ENCODE results near the gene KPNA4. TPM values are rescaled to one million over a fixed set of nuclear protein-coding genes. Genes with fewer than 3 reads are reported as not detected.

Gene KPNA4
- total and polyA plus RNA-seq, 2 of the 4 experiments (the other 2 are of a cell fraction) = 12.9 to 46.1 TPM

DNA sequence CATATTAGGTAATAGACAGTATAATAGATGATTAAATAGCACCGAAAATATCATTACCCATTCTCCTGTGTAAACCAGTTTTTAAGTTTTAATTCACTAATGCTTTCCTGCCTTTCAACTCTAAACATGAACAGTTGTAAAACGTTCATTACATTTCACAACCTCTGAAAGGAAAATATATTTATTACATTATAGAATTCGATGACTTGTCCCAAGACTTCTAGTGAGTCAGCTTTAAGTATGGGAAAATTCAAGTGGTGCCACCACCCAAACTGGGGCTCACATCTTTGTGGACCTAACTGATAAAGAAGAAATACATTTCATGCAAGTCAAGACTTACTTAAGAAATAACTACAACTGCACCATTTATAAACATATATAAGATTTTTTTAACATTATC lies 117.8 kb downstream of the KPNA4 start:
- ChIA-PET CTCF (interaction anchor here (0.6 kb wide), 1 partner anchor 583 kb away, joined by 3 read pairs; no protein-coding TSS in a partner anchor), POLR2A (ENCODE audit: unreplicated experiment) (no interaction called here)
- Histone ChIP-seq H3K56ac (ENCODE audit: extremely low read depth, insufficient read depth, low read length) (no peak overlapping the region), H3K9me1 (ENCODE audit: insufficient read depth, low read length) (peaks cover 6% of the 10 kb centered on the region; the same call in 1 of the 2 replicates), H2AFZ (replicated peaks; ENCODE audit: low read length, poor library complexity) (no peak overlapping the region), H3K27me3 (ENCODE audit: control insufficient read depth, insufficient read depth, low read length) (no peaks in the 10 kb centered on the region), H3K36me3 (ENCODE audit: control insufficient read depth, insufficient read depth, low read length) (peaks cover 5% of the 10 kb centered on the region), H3K4ac (ENCODE audit: low read depth, low read length) (no peak overlapping the region), H2AK5ac (ENCODE audit: low read depth, low read length) (no peak overlapping the region), H2BK20ac (ENCODE audit: low read depth, low read length) (no peak overlapping the region), H3K4me3 (ENCODE audit: insufficient read depth, low read depth, low read length) (peak overlapping the region; percentile 19; the same call in 1 of the 2 replicates), H2BK120ac (ENCODE audit: low read depth, low read length) (no peak overlapping the region), H2BK15ac (ENCODE audit: low read depth, low read length) (no peak overlapping the region), H2BK5ac (ENCODE audit: low read depth, low read length, poor library complexity, severe bottlenecking) (peak overlapping the region; percentile 90), H3K9me3 (ENCODE audit: control insufficient read depth, insufficient read depth, low read length) (no peaks in the 10 kb centered on the region), H3K79me1 (ENCODE audit: low read depth in 1 of 2, low read length in 2 of 2) (peaks cover 6 to 36% of the 10 kb centered on the region in 2 experiments; a peak in 2 of 4 replicates), H3K18ac (ENCODE audit: low read depth, low read length) (no peak overlapping the region), H4K8ac (ENCODE audit: low read depth in 2 of 2, low read length in 2 of 2) (no peak overlapping the region; a peak in 1 of 4 replicates), H3K23ac (ENCODE audit: low read depth, low read length) (no peak overlapping the region), H2AK9ac (replicated peaks; ENCODE audit: low read depth, low read length, poor library complexity) (no peak overlapping the region), H3K4me1 (ENCODE audit: control insufficient read depth, insufficient read depth, low read length) (peaks cover 10% of the 10 kb centered on the region), H3K14ac (replicated peaks; ENCODE audit: low read depth, low read length) (0 out of 2 replicates have a peak overlapping the region, but pooled peaks have one; percentile 25), H3K27ac (ENCODE audit: insufficient read depth, low read length) (no peak overlapping the region), H4K91ac (ENCODE audit: insufficient read depth, low read depth, low read length) (no peak overlapping the region), H4K20me1 (ENCODE audit: insufficient read depth, low read length) (peaks cover 7% of the 10 kb centered on the region; the same call in 1 of the 2 replicates), H3K9ac (ENCODE audit: low read depth, low read length) (peak overlapping the region; percentile 26; the same call in 1 of the 2 replicates), H4K5ac (ENCODE audit: low read depth, low read length) (no peak overlapping the region), H3K4me2 (ENCODE audit: low read depth, low read length) (peak overlapping the region; percentile 62)
- in situ Hi-C loops (cut with MboI; ENCODE audit: low sequenced_read_pairs) (no loop called here), intact Hi-C loops (cut with micrococcal nuclease) (no loop called here), dilution Hi-C loops (cut with HindIII; ENCODE audit: low sequenced_read_pairs, unreplicated experiment) (no loop called here)
- TF ChIP-seq POLR2A (IDR thresholded peaks at IDR 0.05; ENCODE audit: low read depth, low read length) = no peak
- TF ChIP-seq RAD21 (IDR thresholded peaks at IDR 0.05; ENCODE audit: low read length) = no peak
- TF ChIP-seq CEBPB (IDR thresholded peaks at IDR 0.05; ENCODE audit: low read depth, low read length) = peak; percentile 70
- no peak for TF ChIP-seq MAZ (IDR thresholded peaks at IDR 0.05; ENCODE audit: borderline replicate concordance, low read depth, low read length)
- TF ChIP-seq, protein P1, sequence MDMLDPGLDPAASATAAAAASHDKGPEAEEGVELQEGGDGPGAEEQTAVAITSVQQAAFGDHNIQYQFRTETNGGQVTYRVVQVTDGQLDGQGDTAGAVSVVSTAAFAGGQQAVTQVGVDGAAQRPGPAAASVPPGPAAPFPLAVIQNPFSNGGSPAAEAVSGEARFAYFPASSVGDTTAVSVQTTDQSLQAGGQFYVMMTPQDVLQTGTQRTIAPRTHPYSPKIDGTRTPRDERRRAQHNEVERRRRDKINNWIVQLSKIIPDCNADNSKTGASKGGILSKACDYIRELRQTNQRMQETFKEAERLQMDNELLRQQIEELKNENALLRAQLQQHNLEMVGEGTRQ (IDR thresholded peaks at IDR 0.05; ENCODE audit: low read depth, low read length) = no peak
- TF ChIP-seq RCOR1 (IDR thresholded peaks at IDR 0.05; ENCODE audit: insufficient replicate concordance, low read length) = no peak
- TF ChIP-seq, protein P2, sequence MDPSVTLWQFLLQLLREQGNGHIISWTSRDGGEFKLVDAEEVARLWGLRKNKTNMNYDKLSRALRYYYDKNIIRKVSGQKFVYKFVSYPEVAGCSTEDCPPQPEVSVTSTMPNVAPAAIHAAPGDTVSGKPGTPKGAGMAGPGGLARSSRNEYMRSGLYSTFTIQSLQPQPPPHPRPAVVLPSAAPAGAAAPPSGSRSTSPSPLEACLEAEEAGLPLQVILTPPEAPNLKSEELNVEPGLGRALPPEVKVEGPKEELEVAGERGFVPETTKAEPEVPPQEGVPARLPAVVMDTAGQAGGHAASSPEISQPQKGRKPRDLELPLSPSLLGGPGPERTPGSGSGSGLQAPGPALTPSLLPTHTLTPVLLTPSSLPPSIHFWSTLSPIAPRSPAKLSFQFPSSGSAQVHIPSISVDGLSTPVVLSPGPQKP (IDR thresholded peaks at IDR 0.05; ENCODE audit: borderline replicate concordance, low read depth, low read length) = no peak
- no peak for TF ChIP-seq MAFK (IDR thresholded peaks at IDR 0.05; ENCODE audit: low read depth, low read length)
- BruUV-seq (replicated peaks) = no TSS peak
- ATAC-seq (ENCODE audit: low read depth) (no peak), DNase-seq (peak; percentile 52)
- WGBS, 2 experiments (ENCODE audit: extremely low coverage in 2 of 2, insufficient read length in 1 of 2) = no CpG with 5 or more reads among the region's 3 CpGs

Measured in IMR-90 (cell line).